Stimulated activated CD4-positive, alpha-beta T cell treated with anti-CD3 and anti-CD28 coated beads, Interleukin-2, amount 100 ng/mL, for 4 hours (primary cell): ENCODE results near the gene ATXN1.
"Not testable (repeated sequence)": the region's sequence is repeated elsewhere in the genome, so short reads cannot be mapped to it uniquely, and the experiment has no call there.

ENCODE experiments used
- DNase-seq: peaks from one replicate; pipeline ENCODE4 v3.0.0-alpha.2; 2020; ENCODE audit warnings: low read depth

ATXN1 gene

GRCh38 chr6:16570221-16570553 lies 191.1 kb downstream of the ATXN1 start:
- no peak for DNase-seq

GRCh38 chr6:16568128-16568527 lies 193.1 kb downstream of the ATXN1 start:
- no peak for DNase-seq

- DNase-seq: no peak
Observed at GRCh38 chr6:16567071-16567470, 194.2 kb downstream of the ATXN1 start.

GRCh38 chr6:16564436-16564835 lies 196.8 kb downstream of the ATXN1 start:
- DNase-seq: no peak

- no peak for DNase-seq
Observed at GRCh38 chr6:16563628-16564240, 197.5 kb downstream of the ATXN1 start.

GRCh38 chr6:16562498-16562897 lies 198.8 kb downstream of the ATXN1 start:
- no peak for DNase-seq

- no peak for DNase-seq
Observed at GRCh38 chr6:16559071-16559470, 202.2 kb downstream of the ATXN1 start.

- DNase-seq: no peak
Observed at GRCh38 chr6:16555550-16555949, 205.7 kb downstream of the ATXN1 start.

GRCh38 chr6:16553531-16553930 lies 207.7 kb downstream of the ATXN1 start:
- no peak for DNase-seq

GRCh38 chr6:16551466-16551865 lies 209.8 kb downstream of the ATXN1 start:
- no peak for DNase-seq

- DNase-seq: no peak
Observed at GRCh38 chr6:16548121-16548520, 213.1 kb downstream of the ATXN1 start.

- DNase-seq: no peak
Observed at GRCh38 chr6:16547587-16547986, 213.7 kb downstream of the ATXN1 start.

GRCh38 chr6:16546861-16547260 lies 214.4 kb downstream of the ATXN1 start:
- no peak for DNase-seq

- no peak for DNase-seq
Observed at GRCh38 chr6:16545382-16545781, 215.9 kb downstream of the ATXN1 start.

- DNase-seq: no peak
Observed at GRCh38 chr6:16544521-16544920, 216.7 kb downstream of the ATXN1 start.

- no peak for DNase-seq
Observed at GRCh38 chr6:16544006-16544405, 217.3 kb downstream of the ATXN1 start.

GRCh38 chr6:16543521-16543920 lies 217.7 kb downstream of the ATXN1 start:
- DNase-seq: no peak

- no peak for DNase-seq
Observed at GRCh38 chr6:16542070-16542469, 219.2 kb downstream of the ATXN1 start.

- no peak for DNase-seq
Observed at GRCh38 chr6:16540804-16541752, 220.2 kb downstream of the ATXN1 start.

- not testable (repeated sequence) for DNase-seq
Observed at GRCh38 chr6:16540383-16540782, 220.9 kb downstream of the ATXN1 start.

- no peak for DNase-seq
Observed at GRCh38 chr6:16539086-16539931, 222.0 kb downstream of the ATXN1 start.

GRCh38 chr6:16535564-16535963 lies 225.7 kb downstream of the ATXN1 start:
- no peak for DNase-seq

- DNase-seq: no peak
Observed at GRCh38 chr6:16533721-16534136, 227.5 kb downstream of the ATXN1 start.
